Central memory CD8-positive, alpha-beta T cell (primary cell): Measurements from ENCODE around the gene GPHB5.

ENCODE experiments used
- ATAC-seq: fragments of 150-1000 bp; cut with Tn5 transposase; replicated peaks from 2 replicates; pipeline ENCODE4 v1.10.0; 2022; ENCODE audit warnings: mild to moderate bottlenecking, moderate FRiP score, moderate number of reproducible peaks; ENCODE audit not compliant: poor library complexity, severe bottlenecking; ENCODE audit errors: extremely low read depth
- DNase-seq, 2 donors: peaks; one replicate each; pipeline ENCODE4 v3.0.0; 2021; ENCODE audit warnings: low spot score in 2 of 2
- H3K27ac Mint-ChIP-seq: one replicate; pipeline ENCODE4 v1.8.0; 2022; ENCODE audit warnings: low read depth, mild to moderate bottlenecking, moderate library complexity, mixed read lengths
- H3K27me3 Mint-ChIP-seq: one replicate; pipeline ENCODE4 v1.8.0; 2022; ENCODE audit warnings: mixed read lengths
- H3K36me3 Mint-ChIP-seq: one replicate; pipeline ENCODE4 v1.8.0; 2022; ENCODE audit warnings: mild to moderate bottlenecking, moderate library complexity, mixed read lengths; ENCODE audit not compliant: insufficient read depth
- H3K4me1 Mint-ChIP-seq: one replicate; pipeline ENCODE4 v1.8.0; 2022; ENCODE audit warnings: mixed read lengths
- H3K4me3 Mint-ChIP-seq: one replicate; pipeline ENCODE4 v1.8.0; 2022; ENCODE audit warnings: mild to moderate bottlenecking, moderate library complexity, mixed read lengths
- H3K9me3 Mint-ChIP-seq: one replicate; pipeline ENCODE4 v1.8.0; 2022; ENCODE audit warnings: mixed read lengths

Gene GPHB5

DNA sequence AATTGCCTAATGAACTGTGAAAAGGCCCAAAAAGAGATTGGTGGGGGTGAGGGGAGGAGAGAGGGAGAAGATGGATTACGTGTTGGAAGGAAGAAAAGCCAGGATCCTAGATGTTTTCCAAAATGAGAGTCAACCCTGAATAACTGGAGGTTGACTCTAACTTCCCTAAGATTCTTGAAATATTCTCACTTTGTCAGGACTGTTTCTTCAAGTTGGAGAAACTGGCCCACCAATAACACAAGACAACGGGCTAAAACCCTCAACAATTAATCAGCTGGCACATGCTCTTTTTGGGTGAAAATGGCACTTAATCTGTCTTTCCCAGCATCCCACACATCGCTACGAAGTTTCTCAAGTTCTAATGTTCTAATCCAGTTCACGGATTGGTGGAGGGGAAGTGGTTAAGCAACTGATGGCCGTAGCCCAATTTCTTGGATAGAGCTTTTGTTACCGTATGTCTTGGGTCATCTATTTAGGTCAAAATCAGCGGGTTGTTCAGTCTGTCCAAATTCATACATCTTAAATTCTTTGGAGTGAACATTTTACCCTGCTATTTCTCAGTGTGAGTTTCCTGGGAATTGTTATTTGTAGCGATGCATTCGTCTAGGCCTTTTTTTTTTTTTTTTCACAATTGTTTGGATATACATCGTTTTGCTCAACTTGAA is 49.0 kb downstream of the GPHB5 start:
- H3K4me1 Mint-ChIP-seq: no peaks in the 10 kb centered on the region
- peaks cover 1% of the 10 kb centered on the region for H3K36me3 Mint-ChIP-seq
- H3K9me3 Mint-ChIP-seq: no peaks in the 10 kb centered on the region
- H3K27me3 Mint-ChIP-seq: peaks cover 31% of the 10 kb centered on the region
- H3K4me3 Mint-ChIP-seq: no peak overlapping the region
- DNase-seq (no peak), ATAC-seq (no peak)
- no peak overlapping the region for H3K27ac Mint-ChIP-seq

GRCh38 chr14:63268771-63269170 is 50.0 kb downstream of the GPHB5 start:
- Mint-ChIP-seq H3K4me3 (no peak overlapping the region), H3K27ac (no peak overlapping the region), H3K4me1 (no peaks in the 10 kb centered on the region), H3K27me3 (peaks cover 39% of the 10 kb centered on the region), H3K36me3 (peaks cover 1% of the 10 kb centered on the region), H3K9me3 (no peaks in the 10 kb centered on the region)
- DNase-seq (no peak), ATAC-seq (no peak)

DNA sequence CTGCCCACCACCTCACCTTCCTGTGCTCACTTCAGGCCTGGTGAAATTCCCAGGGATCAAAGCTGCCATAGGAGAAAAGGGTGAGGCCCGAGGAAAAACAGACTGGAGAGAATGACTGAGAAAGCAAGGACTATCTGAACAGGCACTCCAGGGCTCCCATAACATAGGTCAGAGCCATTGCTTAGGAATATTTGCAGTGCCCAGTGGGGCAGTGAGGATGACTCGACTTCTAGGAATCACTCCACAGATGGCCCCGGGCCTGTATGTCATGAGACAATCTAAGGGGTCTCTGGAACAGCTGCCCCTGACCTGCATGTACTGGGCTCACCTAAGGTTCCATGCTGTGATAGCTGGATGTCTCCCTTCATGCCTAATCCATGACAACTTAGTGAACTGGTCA is 51.6 kb downstream of the GPHB5 start:
- ATAC-seq: no peak
- Mint-ChIP-seq H3K27me3 (peaks cover 55% of the 10 kb centered on the region), H3K4me3 (no peak overlapping the region)

DNA sequence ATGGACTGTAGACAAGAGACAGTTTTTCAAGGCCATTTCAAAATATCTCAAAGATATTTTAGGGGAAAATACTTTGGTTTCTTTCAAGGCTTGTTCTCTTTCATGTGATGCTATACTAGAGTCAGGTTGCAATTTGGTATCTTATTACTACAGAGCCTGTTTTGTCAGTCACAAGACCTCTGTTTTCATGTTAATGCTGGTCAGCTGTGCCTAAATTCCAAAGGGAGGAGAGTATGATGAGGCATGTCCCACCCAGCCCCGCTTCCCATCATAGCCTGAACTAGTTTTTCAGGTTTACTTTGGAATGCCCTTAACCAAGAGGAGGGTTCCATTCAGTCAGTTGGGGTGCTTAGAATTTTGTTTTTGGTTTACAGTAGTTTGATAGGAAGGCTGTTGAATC is 52.6 kb downstream of the GPHB5 start:
- Mint-ChIP-seq H3K27me3 (peaks cover 65% of the 10 kb centered on the region), H3K4me3 (no peak overlapping the region), H3K36me3 (peaks cover 1% of the 10 kb centered on the region), H3K4me1 (no peaks in the 10 kb centered on the region), H3K27ac (no peak overlapping the region), H3K9me3 (no peaks in the 10 kb centered on the region)
- ATAC-seq: no peak
- DNase-seq: no peak

More for the DNA sequence above, 51.6 kb downstream of the GPHB5 start:
- Mint-ChIP-seq H3K27ac (no peak overlapping the region), H3K4me1 (no peaks in the 10 kb centered on the region), H3K36me3 (peaks cover 1% of the 10 kb centered on the region), H3K9me3 (no peaks in the 10 kb centered on the region)
- no peak for DNase-seq
